HepG2 (cell line): Measurements from ENCODE around the gene SLC2A5. TPM values are rescaled to one million over a fixed set of nuclear protein-coding genes. Genes with fewer than 3 reads are reported as not detected.

Experiments
- ATAC-seq: fragments of 200-7000 bp; cut with Tn5 transposase; 3 replicates; pipeline ENCODE4 v1.9.1; 2020; ENCODE audit warnings: mild to moderate bottlenecking, moderate library complexity
- BruUV-seq: library from RNA; stranded (reverse); fragments of 400-500 nt; replicated peaks from 2 replicates; lab custom pipeline; 2021; lab: Mats Ljungman, UMichigan
- CTCF ChIA-PET: fragments of 300-600 bp; formaldehyde crosslinking; extraction: SDS; loops from one replicate; lab custom pipeline; 2021; ENCODE audit warnings: low total read pairs, inconsistent platforms, low intra/inter-chr PET ratio; lab: Yijun Ruan, JAX
- POLR2A ChIA-PET: fragments of 350-600 bp; sonication (Branson Sonifier 250); formaldehyde crosslinking; loops from one replicate; lab custom pipeline; 2020; ENCODE audit warnings: antibody characterized with exemption, inconsistent platforms; lab: Yijun Ruan, JAX
- DNase-seq: peaks from one replicate; pipeline ENCODE4 v3.0.0-alpha.2; 2015; ENCODE audit warnings: low spot score
- FAIRE-seq: peaks from 3 replicates; lab custom pipeline; 2011; peaks lifted over from hg19 to GRCh38; lab: Jason Lieb, UNC
- H2AFZ ChIP-seq: one replicate; pipeline ENCODE4 v1.6.1; 2011; ENCODE audit warnings: low read length, inconsistent platforms
- H3K27ac ChIP-seq: fragments of 300-600 bp; 3 replicates; pipeline ENCODE4 v1.8.0; 2011; ENCODE audit warnings: mixed run types, mild to moderate bottlenecking, mixed read lengths, low read length, inconsistent platforms; ENCODE audit not compliant: insufficient read depth; ENCODE audit errors: extremely low read length
- H3K27me3 ChIP-seq, 2 experiments: fragments of 200-600 bp in 1 of 2; 2 replicates in 1 of 2; 3 replicates in 1 of 2; pipeline versions ENCODE4 v1.6.0 to v1.8.0; 2011; ENCODE audit warnings: low read length in 2 of 2, mild to moderate bottlenecking in 2 of 2, moderate library complexity in 2 of 2, inconsistent platforms in 1 of 2; ENCODE audit not compliant: insufficient read depth in 2 of 2, control insufficient read depth in 1 of 2
- H3K36me3 ChIP-seq, 2 experiments: fragments of 200-600 bp in 1 of 2; replicated peaks in 1 of 2; 2 replicates in 1 of 2; 3 replicates in 1 of 2; pipeline versions ENCODE4 v1.5.1 to v1.8.0; 2011; ENCODE audit warnings: low read length in 2 of 2, inconsistent platforms in 1 of 2; ENCODE audit not compliant: insufficient read depth in 2 of 2, control insufficient read depth in 1 of 2
- H3K4me1 ChIP-seq: 2 replicates; pipeline ENCODE4 v1.5.1; 2012; ENCODE audit warnings: low read length, inconsistent platforms; ENCODE audit not compliant: insufficient read depth
- H3K4me2 ChIP-seq: 2 replicates; pipeline ENCODE4 v1.6.0; 2011; ENCODE audit warnings: low read depth, low read length, inconsistent platforms
- H3K4me3 ChIP-seq, 3 experiments: fragments of 200-600 bp in 1 of 3; sonication (generic), shearing (Covaris generic) in 1 of 3; replicated peaks in 1 of 3; 2 replicates each; pipeline ENCODE4 v1.5.1; 2011 to 2016; ENCODE audit warnings: low read length in 3 of 3, inconsistent platforms in 2 of 3, low read depth in 2 of 3, mild to moderate bottlenecking in 2 of 3, control low read depth in 1 of 3, mixed read lengths in 1 of 3; ENCODE audit not compliant: insufficient read depth in 1 of 3
- H3K79me2 ChIP-seq: one replicate; pipeline ENCODE4 v1.6.1; 2011; ENCODE audit warnings: low read length, inconsistent platforms; ENCODE audit not compliant: insufficient read depth
- H3K9ac ChIP-seq: 2 replicates; pipeline ENCODE4 v1.6.0; 2011; ENCODE audit warnings: mild to moderate bottlenecking, low read depth, low read length, inconsistent platforms; ENCODE audit not compliant: insufficient read depth
- H3K9me3 ChIP-seq: 2 replicates; pipeline ENCODE4 v1.5.1; 2012; ENCODE audit warnings: mild to moderate bottlenecking, low read length
- H4K20me1 ChIP-seq: 2 replicates; pipeline ENCODE4 v1.6.0; 2011; ENCODE audit warnings: inconsistent platforms, mild to moderate bottlenecking, low read length, moderate library complexity; ENCODE audit not compliant: insufficient read depth
- KLF9 ChIP-seq: IDR thresholded peaks from 2 replicates; pipeline ENCODE4 v1.6.1; 2016; ENCODE audit warnings: low read depth
- LCORL ChIP-seq, 2 experiments: fragments of 450-650 bp in 1 of 2; sonication (generic) in 1 of 2; formaldehyde crosslinking in 1 of 2; IDR thresholded peaks; 2 replicates each; pipeline versions ENCODE4 v1.5.0 to v1.6.1; 2017 to 2020; ENCODE audit warnings: antibody characterized with exemption in 1 of 2, missing genetic modification reagents in 1 of 2
- NONO ChIP-seq, 2 experiments: fragments of 450-650 bp in 1 of 2; sonication (generic) in 1 of 2; formaldehyde crosslinking in 1 of 2; IDR thresholded peaks in 1 of 2; conservative IDR thresholded peaks in 1 of 2; 2 replicates each; pipeline versions ENCODE4 v1.6.1 to v1.8.0; 2017 to 2022; ENCODE audit warnings: mild to moderate bottlenecking in 1 of 2, missing genetic modification reagents in 1 of 2, moderate library complexity in 1 of 2
- POGZ ChIP-seq: sonication (generic); formaldehyde crosslinking; IDR thresholded peaks from 2 replicates; pipeline ENCODE4 v1.4.0; 2020; ENCODE audit warnings: mild to moderate bottlenecking, missing genetic modification reagents
- PTBP1 ChIP-seq: fragments of 200-400 bp; formaldehyde crosslinking; IDR thresholded peaks from 2 replicates; pipeline ENCODE4 v1.6.1; 2018; ENCODE audit warnings: low read length, low read depth; ENCODE audit not compliant: poor library complexity, severe bottlenecking
- REPIN1 ChIP-seq: sonication (generic); formaldehyde crosslinking; IDR thresholded peaks from 2 replicates; pipeline ENCODE4 v1.8.0; 2022; ENCODE audit warnings: missing genetic modification reagents, low read depth, mild to moderate bottlenecking, borderline replicate concordance
- STAG1 ChIP-seq: sonication (generic); formaldehyde crosslinking; IDR thresholded peaks from 2 replicates; pipeline ENCODE4 v1.4.0; 2020; ENCODE audit warnings: missing genetic modification reagents
- ZHX1 ChIP-seq: sonication (generic); formaldehyde crosslinking; IDR thresholded peaks from 2 replicates; pipeline ENCODE4 v1.8.1; 2022; ENCODE audit warnings: low read depth, mild to moderate bottlenecking, missing genetic modification reagents
- ZNF207 ChIP-seq: fragments of 450-650 bp; IDR thresholded peaks from 2 replicates; pipeline ENCODE4 v1.6.1; 2016; ENCODE audit warnings: antibody characterized with exemption, borderline replicate concordance
- ZNF768 ChIP-seq: sonication (generic); formaldehyde crosslinking; IDR thresholded peaks from 2 replicates; pipeline ENCODE4 v1.4.0; 2020; ENCODE audit warnings: missing genetic modification reagents
- WGBS: methylation state at CpG from one replicate; pipeline ENCODE4 v1.1.6; 2017; ENCODE audit warnings: low lambda C conversion rate; 5-methylcytosine and 5-hydroxymethylcytosine counted together
- in situ Hi-C: cut with HindIII; loops from 2 replicates; pipeline ENCODE4 v1.10.0; 2017; ENCODE audit warnings: low pct_unique_long_range_greater_than_20kb; ENCODE audit not compliant: extremely low pct_ligation_motif_present
- intact Hi-C: fragments of 100-400 bp; cut with micrococcal nuclease; formaldehyde crosslinking; loops from one replicate; pipeline ENCODE4 v1.10.0; 2022; ENCODE audit not compliant: unreplicated experiment
- polyA plus RNA-seq, 8 experiments: library from polyadenylated mRNA; depleted of rRNA in 3 of 8; stranded (reverse) in 7 of 8; unstranded in 1 of 8; fragments of >200 nt; fragmentation: Illumina TruSeq in 4 of 8; extraction: Trizol in 4 of 8; gene quantifications; 2 replicates each; pipeline versions ENCODE4 v1.2.1 to v1.2.3, GENCODE V29; 2011 to 2016; ENCODE audit warnings: low read depth in 4 of 8, missing spikeins in 1 of 8, mixed read lengths in 1 of 8; ENCODE audit not compliant: insufficient read depth in 1 of 8
- total RNA-seq, 5 experiments: library from RNA; depleted of rRNA; stranded (reverse); fragments of >200 nt; fragmentation: Illumina TruSeq; extraction: Trizol; gene quantifications; 2 replicates each; pipeline ENCODE4 v1.2.3, GENCODE V29; 2016; ENCODE audit warnings: low read depth in 1 of 5

SLC2A5 gene
- total and polyA plus RNA-seq, 2 of the 13 experiments (the other 11 are each of a cell fraction or from before 2014, with no cell fraction given), result 0.04 to 0.54 TPM

DNA sequence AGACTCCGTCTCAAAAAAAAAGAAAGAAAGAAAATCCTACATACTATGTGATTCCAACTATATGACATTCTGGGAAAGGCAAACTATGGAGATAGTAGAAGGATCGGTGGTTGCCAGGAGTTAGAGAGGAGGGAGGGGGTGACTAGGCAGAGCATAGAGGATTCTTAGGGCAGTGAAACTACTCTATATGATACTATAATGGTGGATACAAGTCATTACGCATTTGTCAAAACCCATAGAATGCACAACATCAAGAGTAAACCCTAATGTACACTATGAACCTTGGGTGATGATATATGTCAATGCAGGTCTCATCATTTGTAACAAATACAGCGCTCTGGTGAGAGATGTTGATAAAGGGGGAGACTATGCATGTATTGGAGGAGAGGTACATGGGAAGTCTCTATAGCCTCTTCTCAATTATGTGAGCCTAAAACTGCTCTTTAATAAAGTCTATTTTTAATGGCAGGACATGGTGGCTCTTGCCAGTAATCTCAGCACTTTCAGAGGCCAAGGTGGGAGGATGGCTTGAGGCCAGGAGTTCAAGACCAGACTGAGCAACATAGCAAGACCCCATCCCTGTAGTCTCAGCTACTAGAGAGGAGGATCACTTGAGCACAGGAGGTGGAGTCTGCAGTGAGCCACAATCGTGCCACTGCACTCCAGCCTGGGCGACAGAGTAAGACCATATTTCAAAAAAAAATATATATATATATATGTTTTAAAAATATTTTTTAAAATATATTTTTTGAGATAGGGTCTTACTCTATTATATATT lies 17.0 kb downstream of the SLC2A5 start:
- Histone ChIP-seq H3K4me2 (no peak overlapping the region), H3K36me3 (no peaks in the 10 kb centered on the region), H3K9me3 (no peaks in the 10 kb centered on the region), H3K27me3 (peaks cover 0 to 2% of the 10 kb centered on the region in 2 experiments; a peak in 2 of 5 replicates), H3K4me1 (no peaks in the 10 kb centered on the region), H3K79me2 (no peaks in the 10 kb centered on the region), H3K4me3 (no peak overlapping the region), H3K27ac (no peak overlapping the region), H2AFZ (no peak overlapping the region), H3K9ac (no peak overlapping the region), H4K20me1 (no peaks in the 10 kb centered on the region)
- TF ChIP-seq REPIN1 (CRISPR knock-in tag) (no peak), NONO (IDR thresholded peaks at IDR 0.05) (no peak), NONO (CRISPR knock-in tag; conservative IDR thresholded peaks at IDR 0.05) (no peak), KLF9 (CRISPR knock-in tag) (no peak), PTBP1 (no peak), ZNF207 (no peak), LCORL (IDR thresholded peaks at IDR 0.05) (no peak), LCORL (CRISPR knock-in tag; IDR thresholded peaks at IDR 0.05) (no peak), ZNF768 (CRISPR knock-in tag) (no peak), ZHX1 (CRISPR knock-in tag) (no peak), STAG1 (no peak), POGZ (CRISPR knock-in tag) (no peak)
- BruUV-seq, result no TSS peak
- ATAC-seq (no peak), DNase-seq (no peak), FAIRE-seq (no peak)
- ChIA-PET POLR2A (no interaction called here), CTCF (no interaction called here)
- intact Hi-C loops (no loop called here), in situ Hi-C loops (no loop called here)
- 55% methylated on average over 6 of the region's 6 CpGs for WGBS
